AG04449 (cell line): ENCODE measurements around the gene FBXL13.
A peak's percentile ranks its signal among the peaks of the same experiment; 100 is the strongest.
"Not testable (repeated sequence)": the region's sequence is repeated elsewhere in the genome, so short reads cannot be mapped to it uniquely, and the experiment has no call there.

Experiments used
- CTCF ChIA-PET: fragments of 350-600 bp; formaldehyde crosslinking; extraction: SDS; loops from one replicate; lab custom pipeline; 2021; ENCODE audit warnings: antibody characterized with exemption; lab: Yijun Ruan, JAX
- POLR2A ChIA-PET: fragments of 400-600, 350-600 bp; formaldehyde crosslinking; extraction: SDS; loops from one replicate; lab custom pipeline; 2020; ENCODE audit warnings: antibody characterized with exemption, inconsistent platforms; lab: Yijun Ruan, JAX
- DNase-seq: peaks from one replicate; pipeline ENCODE4 v3.0.0-alpha.2; 2010; ENCODE audit warnings: low read depth, low spot score
- H3K4me3 ChIP-seq: 2 replicates; pipeline ENCODE4 v1.5.1; 2011; ENCODE audit warnings: low read depth, mild to moderate bottlenecking, control low read depth, low read length
- CTCF ChIP-seq: IDR thresholded peaks from one replicate; pipeline ENCODE4 v1.5.1; 2011; ENCODE audit warnings: mild to moderate bottlenecking, moderate library complexity, low read length, control low read depth, inconsistent platforms; ENCODE audit not compliant: insufficient read depth; ENCODE audit errors: missing control alignments

FBXL13 gene

GRCh38 chr7:102973096-102973802, 101.3 kb downstream of the FBXL13 start:
- POLR2A ChIA-PET, result no interaction called here
- H3K4me3 ChIP-seq, result no peak overlapping the region
- no peak for DNase-seq
- no peak for TF ChIP-seq CTCF
- CTCF ChIA-PET, result no interaction called here

- H3K4me3 ChIP-seq, result no peak overlapping the region
- ChIA-PET POLR2A (no interaction called here), CTCF (interaction anchor here (1.9 kb wide), 1 partner anchor 95 kb away, joined by 5 read pairs; no protein-coding TSS in a partner anchor)
- peak; percentile 23 for DNase-seq
- TF ChIP-seq CTCF, result no peak
Observed at GRCh38 chr7:102967798-102968197, 106.8 kb downstream of the FBXL13 start.

- no peak overlapping the region for H3K4me3 ChIP-seq
- TF ChIP-seq CTCF, result no peak
- POLR2A ChIA-PET, result no interaction called here
- no peak for DNase-seq
- CTCF ChIA-PET, result interaction anchor here (0.6 to 1.9 kb wide), 2 partner anchors 96 to 103 kb away, joined by 3 to 5 read pairs; no protein-coding TSS in a partner anchor
Observed at GRCh38 chr7:102966465-102966864, 108.1 kb downstream of the FBXL13 start.

GRCh38 chr7:102961993-102962392, 112.6 kb downstream of the FBXL13 start:
- POLR2A ChIA-PET, H3K4me3 ChIP-seq, DNase-seq, CTCF ChIA-PET: not testable (repeated sequence)

- CTCF ChIA-PET, H3K4me3 ChIP-seq, POLR2A ChIA-PET, DNase-seq: not testable (repeated sequence)
Observed at GRCh38 chr7:102958004-102958403, 116.6 kb downstream of the FBXL13 start.

GRCh38 chr7:102954359-102954758, 120.2 kb downstream of the FBXL13 start:
- DNase-seq, CTCF ChIA-PET, POLR2A ChIA-PET, H3K4me3 ChIP-seq: not testable (repeated sequence)

- ChIA-PET POLR2A (no interaction called here), CTCF (interaction anchor here (1.2 kb wide), 1 partner anchor 10 kb away, joined by 3 read pairs; no protein-coding TSS in a partner anchor)
- no peak for DNase-seq
- H3K4me3 ChIP-seq, result no peak overlapping the region
- TF ChIP-seq CTCF, result no peak
Observed at GRCh38 chr7:102953406-102953805, 121.2 kb downstream of the FBXL13 start.

- ChIA-PET POLR2A (no interaction called here), CTCF (no interaction called here)
- no peak for TF ChIP-seq CTCF
- H3K4me3 ChIP-seq, result no peak overlapping the region
- DNase-seq, result no peak
Observed at GRCh38 chr7:102951839-102952238, 122.8 kb downstream of the FBXL13 start.
